ENCODE measurements around the gene R3HDM1.
A peak's percentile ranks its signal among the peaks of the same experiment; 100 is the strongest.

R3HDM1 gene

DNA sequence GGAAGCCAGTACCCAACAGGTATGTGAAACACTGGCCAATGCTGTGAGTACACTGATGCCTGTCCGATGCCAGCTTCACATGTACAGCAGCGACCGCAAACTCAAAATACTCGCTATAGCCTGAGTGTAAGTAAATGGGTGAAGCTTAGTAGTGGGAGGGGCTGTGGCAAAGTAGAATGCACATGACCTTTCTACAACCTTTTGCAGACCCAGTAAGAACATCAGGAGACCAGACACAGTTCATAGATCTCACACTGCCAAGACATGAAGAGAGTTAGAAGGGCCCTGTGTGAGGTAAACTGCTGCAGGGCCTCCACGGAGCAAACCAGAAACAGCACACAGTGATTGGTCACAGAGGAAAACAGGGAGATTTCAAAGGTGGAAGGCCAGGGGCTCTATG is 201.3 kb downstream of the R3HDM1 start:
- no peak for DNase-seq (ENCODE audit: low read depth)
- TF ChIP-seq, protein P1, sequence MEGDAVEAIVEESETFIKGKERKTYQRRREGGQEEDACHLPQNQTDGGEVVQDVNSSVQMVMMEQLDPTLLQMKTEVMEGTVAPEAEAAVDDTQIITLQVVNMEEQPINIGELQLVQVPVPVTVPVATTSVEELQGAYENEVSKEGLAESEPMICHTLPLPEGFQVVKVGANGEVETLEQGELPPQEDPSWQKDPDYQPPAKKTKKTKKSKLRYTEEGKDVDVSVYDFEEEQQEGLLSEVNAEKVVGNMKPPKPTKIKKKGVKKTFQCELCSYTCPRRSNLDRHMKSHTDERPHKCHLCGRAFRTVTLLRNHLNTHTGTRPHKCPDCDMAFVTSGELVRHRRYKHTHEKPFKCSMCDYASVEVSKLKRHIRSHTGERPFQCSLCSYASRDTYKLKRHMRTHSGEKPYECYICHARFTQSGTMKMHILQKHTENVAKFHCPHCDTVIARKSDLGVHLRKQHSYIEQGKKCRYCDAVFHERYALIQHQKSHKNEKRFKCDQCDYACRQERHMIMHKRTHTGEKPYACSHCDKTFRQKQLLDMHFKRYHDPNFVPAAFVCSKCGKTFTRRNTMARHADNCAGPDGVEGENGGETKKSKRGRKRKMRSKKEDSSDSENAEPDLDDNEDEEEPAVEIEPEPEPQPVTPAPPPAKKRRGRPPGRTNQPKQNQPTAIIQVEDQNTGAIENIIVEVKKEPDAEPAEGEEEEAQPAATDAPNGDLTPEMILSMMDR (conservative IDR thresholded peaks at IDR 0.05; ENCODE audit: low read depth, low read length) = no peak

DNA sequence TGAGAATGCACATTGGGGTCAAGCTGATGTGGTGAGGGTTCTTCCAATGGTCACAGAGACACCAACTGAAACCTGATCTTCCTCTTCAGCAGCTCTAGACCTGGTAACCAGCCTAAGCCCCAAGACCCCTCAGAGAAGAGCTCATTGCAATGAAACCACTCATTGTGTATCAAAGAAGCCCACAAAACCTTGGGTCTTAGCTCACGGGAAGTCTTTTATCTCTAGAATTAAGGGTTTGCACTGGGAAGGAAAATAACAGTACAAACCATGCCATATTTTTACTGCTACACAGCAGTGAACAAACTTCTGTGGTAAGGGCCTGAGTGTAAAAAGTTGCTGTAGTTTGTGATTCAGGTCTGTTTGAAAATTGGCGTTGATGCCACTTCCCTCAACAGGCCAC is 201.8 kb downstream of the R3HDM1 start:
- TF ChIP-seq, protein P1 (conservative IDR thresholded peaks at IDR 0.05; ENCODE audit: low read depth, low read length) = no peak
- no peak overlapping the region for H3K4me3 ChIP-seq (ENCODE audit: low read depth, low read length)
- DNase-seq (ENCODE audit: low read depth) = no peak

More for the DNA sequence above, 201.3 kb downstream of the R3HDM1 start:
- H3K4me3 ChIP-seq (ENCODE audit: low read depth, low read length) = no peak overlapping the region

DNA sequence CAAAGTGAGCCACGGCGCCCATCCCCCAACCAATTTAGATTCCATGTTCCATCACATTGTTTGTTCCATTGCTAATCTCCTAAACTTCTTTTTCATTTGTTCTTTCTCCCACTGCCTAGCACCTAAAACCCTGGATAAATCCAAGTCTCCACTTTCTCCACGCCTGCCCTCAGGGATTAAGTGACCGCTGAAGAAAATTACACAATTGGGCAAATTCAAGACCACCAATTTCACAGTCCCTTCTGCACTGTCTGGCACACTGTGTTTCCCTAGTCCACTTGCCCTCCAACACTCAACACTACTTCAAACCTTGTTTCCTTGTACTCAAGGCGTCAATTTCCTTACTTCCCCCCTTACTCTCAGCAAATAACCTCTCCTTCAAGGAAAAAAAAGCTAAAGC is 205.3 kb downstream of the R3HDM1 start:
- no peak overlapping the region for H3K4me3 ChIP-seq (ENCODE audit: low read depth, low read length)
- DNase-seq (ENCODE audit: low read depth) = no peak
- TF ChIP-seq, protein P1 (conservative IDR thresholded peaks at IDR 0.05; ENCODE audit: low read depth, low read length) = no peak

DNA sequence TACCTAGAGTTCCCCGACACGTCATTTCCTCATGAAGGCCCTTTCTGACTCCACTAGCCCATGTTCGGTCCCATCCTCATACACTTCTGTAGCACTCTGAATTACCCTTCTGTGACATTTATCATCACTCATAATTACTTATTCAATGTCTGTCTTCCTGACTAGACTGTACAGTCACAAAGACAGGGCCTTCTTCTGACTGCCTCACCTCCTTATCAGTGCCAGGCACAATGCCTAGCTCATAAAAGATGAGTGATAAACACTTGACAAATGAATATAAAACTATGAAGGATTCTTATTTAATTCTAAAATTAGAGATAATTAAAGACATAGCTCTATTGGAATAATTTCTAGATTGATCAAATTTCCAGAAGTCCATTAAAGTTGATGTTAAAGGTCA is 208.9 kb downstream of the R3HDM1 start:
- DNase-seq (ENCODE audit: low read depth) = no peak
- no peak overlapping the region for H3K4me3 ChIP-seq (ENCODE audit: low read depth, low read length)
- TF ChIP-seq, protein P1 (conservative IDR thresholded peaks at IDR 0.05; ENCODE audit: low read depth, low read length) = no peak

GRCh38 chr2:135741043-135741394 is 209.7 kb downstream of the R3HDM1 start:
- H3K4me3 ChIP-seq (ENCODE audit: low read depth, low read length) = no peak overlapping the region
- TF ChIP-seq, protein P1 (conservative IDR thresholded peaks at IDR 0.05; ENCODE audit: low read depth, low read length) = no peak
- DNase-seq (ENCODE audit: low read depth) = no peak

GRCh38 chr2:135741395-135742324 is 210.4 kb downstream of the R3HDM1 start, which contains the start of gene UBXN4:
UBXN4 (plus strand) TSS chr2:135741855; CDS start chr2:135741930, 75 bp downstream.
- peak within 1 kb of the TSS; percentile 88 for H3K4me3 ChIP-seq (ENCODE audit: low read depth, low read length)
- TF ChIP-seq, protein P1 (conservative IDR thresholded peaks at IDR 0.05; ENCODE audit: low read depth, low read length) = peak; percentile 64
- peak; percentile 100 for DNase-seq (ENCODE audit: low read depth)

Measured in choroid plexus epithelial cell (primary cell).